ENCODE data around the gene HERPUD2.
"Not testable (repeated sequence)": the region's sequence is repeated elsewhere in the genome, so short reads cannot be mapped to it uniquely, and the experiment has no call there.

Gene HERPUD2

GRCh38 chr7:35712563-35713226 lies 17.8 kb upstream of the HERPUD2 start:
- DNase-seq = no peak

GRCh38 chr7:35707422-35707821 lies 12.5 kb upstream of the HERPUD2 start:
- DNase-seq = no peak

DNA sequence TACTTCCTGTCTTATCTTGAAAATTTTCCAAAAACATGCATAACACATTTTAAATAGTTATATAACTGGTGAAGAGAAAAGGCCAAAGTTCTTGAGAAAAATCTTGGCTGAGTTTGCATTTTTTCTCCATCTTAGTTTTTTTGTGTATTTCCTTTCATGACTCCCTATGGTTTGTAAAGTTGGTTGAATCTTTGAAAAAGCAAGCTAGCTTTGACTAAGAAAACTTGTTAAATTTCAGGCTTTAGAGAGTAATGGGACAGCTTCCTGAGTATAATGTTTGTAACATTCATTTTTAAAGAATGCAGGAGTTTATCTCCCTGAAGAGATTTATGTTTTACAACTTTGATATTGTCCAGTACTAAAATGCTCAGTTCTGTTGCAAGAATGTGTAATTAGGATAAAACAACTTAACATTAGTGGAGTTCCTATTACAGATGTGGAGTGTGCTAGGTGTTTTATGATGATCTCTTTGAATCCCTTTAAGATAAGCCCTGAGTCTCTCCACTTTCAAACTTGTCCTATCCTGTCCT lies 11.1 kb upstream of the HERPUD2 start:
- DNase-seq = no peak

GRCh38 chr7:35704261-35704660 lies 9.3 kb upstream of the HERPUD2 start:
- no peak for DNase-seq

DNA sequence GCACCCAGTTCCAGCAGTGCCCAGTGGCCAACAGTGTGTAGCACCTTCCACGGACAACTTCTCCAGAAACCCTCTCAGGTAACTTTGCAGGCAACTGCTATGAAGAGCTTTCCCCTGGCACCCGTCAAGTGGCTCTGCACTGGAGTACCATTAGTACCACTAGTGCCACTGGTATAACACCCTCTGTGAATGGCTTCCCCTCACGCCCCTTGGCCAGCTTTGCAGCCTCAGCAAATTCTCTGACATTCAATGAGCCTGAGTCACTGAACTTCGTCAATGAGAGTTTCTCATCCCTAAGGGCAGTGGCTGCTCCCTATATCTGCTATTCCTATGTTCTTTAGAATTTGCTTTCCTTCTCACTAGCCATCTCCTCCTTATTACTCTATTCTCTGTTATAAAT lies 7.6 kb upstream of the HERPUD2 start:
- no peak for DNase-seq

DNA sequence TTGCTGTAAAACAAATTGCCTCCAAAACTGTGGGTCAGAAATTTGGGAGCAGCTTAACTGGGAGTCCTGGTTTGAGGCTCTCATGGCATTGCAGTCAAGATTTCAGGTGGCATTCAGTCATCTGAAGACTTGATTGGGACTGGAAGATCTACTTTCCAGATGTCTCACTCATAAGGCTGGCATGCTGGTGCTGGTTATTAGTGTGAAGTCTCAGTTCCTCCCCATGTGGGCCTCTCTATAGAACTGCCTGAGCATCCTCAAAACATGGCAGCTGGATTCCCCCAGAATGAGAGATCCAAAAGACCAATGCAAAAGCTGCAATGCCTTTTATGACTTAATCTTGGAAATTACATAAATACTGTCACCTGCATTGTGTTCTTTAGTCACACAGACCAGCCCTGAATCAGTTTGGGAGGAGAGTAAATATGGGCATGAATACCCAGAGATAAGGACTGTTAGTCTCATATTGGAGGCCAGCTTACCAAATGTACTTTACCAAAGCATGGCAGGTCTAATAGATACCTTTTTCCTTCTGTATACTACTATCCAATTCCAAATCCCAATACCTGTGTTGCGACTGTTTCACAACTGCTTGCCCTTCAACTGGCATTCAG lies 6.5 kb upstream of the HERPUD2 start:
- no peak for DNase-seq

- DNase-seq = no peak
Observed at GRCh38 chr7:35700865-35701264, 5.9 kb upstream of the HERPUD2 start.

DNA sequence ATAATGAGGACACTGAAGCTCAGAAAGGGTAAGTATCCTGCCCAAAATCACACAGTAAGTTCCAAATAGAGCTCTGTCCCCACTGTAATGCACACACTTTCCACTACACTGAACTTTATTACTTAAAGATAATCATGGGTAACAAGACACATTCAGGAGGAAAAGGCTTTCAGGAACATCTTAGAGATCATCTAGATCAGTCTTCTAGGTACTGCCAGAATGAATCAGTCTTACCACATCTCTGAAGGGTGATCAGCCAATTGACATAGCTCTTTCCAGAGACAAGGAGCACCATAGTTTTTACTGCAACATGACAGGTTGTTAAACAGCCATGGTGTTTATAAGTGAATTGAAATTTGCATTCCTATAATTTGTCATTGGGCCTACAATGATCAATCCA lies 5.4 kb upstream of the HERPUD2 start:
- no peak for DNase-seq

GRCh38 chr7:35699796-35700305 lies 4.9 kb upstream of the HERPUD2 start:
- no peak for DNase-seq

DNA sequence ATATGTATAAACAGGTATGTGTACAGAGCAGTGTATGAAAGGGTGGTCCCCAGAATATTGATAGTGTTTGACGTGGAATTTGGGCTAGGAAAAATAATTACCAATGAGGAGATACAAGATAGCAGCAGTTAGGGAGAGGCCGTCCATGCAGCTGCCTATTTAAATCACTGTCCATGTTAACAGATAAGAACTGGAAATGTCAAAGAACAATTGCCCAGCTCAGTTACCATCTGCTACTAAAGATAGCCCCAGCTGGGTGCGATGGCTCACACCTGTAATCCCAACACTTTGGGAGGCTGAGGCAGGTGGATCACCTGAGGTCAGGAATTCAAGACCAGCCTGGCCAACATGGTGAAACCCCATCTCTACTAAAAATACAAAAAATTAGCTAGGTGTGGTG lies 3.4 kb upstream of the HERPUD2 start:
- DNase-seq = not testable (repeated sequence)

DNA sequence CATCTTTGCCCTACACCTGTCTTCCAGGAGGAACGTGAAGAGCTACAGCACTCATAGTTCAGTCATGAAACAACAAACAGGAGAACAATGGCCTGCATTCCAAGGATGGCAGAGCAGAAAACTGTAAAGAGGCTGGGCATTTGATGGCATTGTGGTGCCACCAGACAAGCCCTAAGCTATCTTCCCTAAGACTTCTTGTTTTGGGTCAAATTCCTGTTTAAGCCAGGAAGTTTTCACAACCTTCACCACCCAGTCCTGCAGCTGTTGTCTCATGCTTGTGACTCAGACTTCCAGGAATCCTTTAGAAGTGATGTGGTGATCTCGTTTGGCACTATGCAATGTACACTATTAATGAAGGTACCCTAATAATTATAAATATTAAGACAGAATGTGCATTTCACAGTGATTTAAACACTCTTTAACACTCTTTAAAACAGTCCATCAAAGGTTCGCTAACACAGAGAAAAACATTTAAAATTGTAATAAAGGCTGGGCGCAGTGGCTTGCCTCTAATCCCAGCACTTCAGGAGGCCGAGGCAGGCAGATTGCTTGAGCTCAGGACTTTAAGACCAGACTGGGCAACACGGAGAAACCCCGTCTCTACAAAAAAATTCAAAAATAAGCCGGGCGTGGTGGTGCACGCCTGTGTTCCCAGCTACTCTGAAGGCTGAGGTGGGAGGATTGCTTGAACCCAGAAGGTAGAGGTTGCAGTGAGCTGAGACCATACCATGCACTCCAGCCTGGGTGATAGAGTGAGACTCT lies 2.7 kb upstream of the HERPUD2 start:
- DNase-seq = no peak

DNA sequence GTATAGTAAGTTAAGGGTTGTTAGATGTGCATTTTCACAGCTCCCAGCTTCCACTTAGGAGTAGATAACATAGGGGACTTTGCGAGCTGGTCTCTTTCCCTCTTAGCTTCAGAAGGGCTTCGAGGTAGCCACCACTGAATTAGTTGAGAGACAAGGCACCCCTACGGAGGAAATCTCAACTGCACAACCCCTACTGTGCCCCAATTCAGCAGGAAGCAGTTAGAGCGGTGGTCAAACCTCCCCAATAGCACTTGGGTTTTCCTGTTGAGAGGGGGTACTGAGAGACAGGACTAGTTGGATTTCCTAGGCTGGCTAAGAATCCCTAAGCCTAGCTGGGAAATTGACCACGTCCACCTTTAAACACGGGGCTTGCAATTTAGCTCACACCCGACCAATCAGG lies 1.1 kb upstream of the HERPUD2 start:
- DNase-seq = no peak

DNA sequence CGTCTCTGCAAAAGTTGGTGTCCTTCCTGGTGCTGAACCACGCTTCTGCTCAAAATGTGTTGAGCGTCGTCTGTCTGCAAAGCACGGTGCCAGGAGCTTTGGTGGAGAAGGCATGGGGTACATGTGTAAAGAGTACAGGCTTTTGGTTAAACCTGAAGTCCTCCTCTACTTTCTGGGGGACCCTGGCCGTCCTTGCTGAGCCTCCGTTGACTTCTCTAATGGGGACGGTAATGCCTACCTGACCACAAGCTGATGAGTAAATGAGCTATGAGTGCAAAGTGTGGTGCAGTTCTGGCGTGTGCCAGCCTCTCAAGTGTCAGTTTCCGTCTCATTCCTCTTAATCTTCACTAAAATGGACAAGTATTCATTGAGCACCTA lies 527 bp upstream of the HERPUD2 start:
- DNase-seq = peak; percentile 34

- DNase-seq = peak; percentile 6
Observed at GRCh38 chr7:35694161-35694783, 663 bp downstream of the HERPUD2 start.

GRCh38 chr7:35691827-35692307 lies 3.1 kb downstream of the HERPUD2 start:
- DNase-seq = peak; percentile 43

- DNase-seq = no peak
Observed at GRCh38 chr7:35691366-35691765, 3.6 kb downstream of the HERPUD2 start.

DNA sequence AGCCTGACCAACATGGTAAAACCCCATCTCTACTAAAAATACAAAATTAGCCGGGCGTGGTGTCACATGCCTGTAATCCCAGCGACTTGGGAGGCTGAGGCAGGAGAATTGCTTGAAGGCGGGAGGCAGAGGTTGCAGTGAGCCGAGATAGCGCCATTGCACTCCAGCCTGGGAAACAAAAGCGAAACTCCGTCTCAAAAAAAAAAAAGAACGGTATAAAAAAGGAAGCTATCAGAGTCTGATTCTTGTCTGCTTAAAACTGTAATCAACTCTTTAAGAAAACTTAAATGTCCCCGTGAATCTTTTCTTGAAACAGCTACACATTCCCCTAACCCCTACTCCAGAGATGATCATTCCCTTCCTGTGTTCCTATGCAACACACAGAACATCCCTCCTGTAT lies 4.3 kb downstream of the HERPUD2 start:
- peak; percentile 10 for DNase-seq

DNA sequence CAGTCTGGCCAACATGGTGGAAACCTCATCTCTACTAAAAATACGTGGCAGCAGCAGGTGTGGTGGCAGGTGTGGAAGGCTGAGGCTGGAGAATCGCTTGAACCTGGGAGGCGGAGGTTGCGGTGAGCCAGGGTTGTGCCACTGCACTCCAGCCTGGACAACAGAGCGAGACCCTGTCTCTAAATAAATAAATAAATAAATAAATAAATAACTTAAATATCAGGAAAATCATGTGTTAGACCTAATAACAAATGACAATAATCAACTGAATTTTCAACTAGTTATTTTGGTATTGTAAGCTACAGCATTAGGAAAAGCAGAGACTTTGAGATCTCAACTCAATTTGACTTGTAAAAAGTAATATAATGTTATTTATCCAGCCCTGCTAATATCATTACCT lies 9.2 kb downstream of the HERPUD2 start:
- no peak for DNase-seq

DNA sequence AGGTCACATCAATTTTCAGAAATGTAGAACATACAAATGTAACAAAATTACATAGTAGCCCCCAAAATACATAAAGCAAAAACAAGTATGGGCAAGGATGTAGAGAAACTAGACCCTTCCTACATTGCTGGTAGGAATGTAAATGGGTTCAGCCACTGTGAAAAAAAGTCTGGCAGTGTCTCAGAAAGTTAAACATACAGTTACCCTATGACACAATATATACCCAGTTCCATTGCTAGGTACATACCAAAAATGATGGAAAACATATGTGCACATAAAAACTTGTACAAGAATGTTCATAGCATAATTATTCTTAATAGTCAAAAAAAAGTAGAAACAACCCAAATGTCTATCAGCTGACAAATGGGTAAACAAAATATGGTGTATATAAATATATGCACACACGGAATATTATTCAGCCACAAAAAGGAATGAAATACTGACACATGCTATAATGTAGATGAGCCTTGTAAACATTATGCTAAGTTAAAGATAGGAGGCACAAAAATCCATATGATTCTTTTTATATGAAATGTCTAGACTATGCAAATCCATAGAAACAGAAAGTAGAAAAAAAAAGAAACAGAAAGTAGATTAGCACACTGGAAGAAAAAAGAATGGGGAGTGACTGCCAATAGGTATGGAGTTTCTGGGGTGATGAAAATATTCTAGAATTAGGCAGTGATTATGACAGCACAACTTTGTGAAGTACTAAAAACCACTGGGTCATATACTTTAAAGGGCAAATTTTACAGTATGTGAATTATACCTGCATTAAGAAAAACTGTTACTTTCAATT lies 13.5 kb downstream of the HERPUD2 start:
- no peak for DNase-seq

DNA sequence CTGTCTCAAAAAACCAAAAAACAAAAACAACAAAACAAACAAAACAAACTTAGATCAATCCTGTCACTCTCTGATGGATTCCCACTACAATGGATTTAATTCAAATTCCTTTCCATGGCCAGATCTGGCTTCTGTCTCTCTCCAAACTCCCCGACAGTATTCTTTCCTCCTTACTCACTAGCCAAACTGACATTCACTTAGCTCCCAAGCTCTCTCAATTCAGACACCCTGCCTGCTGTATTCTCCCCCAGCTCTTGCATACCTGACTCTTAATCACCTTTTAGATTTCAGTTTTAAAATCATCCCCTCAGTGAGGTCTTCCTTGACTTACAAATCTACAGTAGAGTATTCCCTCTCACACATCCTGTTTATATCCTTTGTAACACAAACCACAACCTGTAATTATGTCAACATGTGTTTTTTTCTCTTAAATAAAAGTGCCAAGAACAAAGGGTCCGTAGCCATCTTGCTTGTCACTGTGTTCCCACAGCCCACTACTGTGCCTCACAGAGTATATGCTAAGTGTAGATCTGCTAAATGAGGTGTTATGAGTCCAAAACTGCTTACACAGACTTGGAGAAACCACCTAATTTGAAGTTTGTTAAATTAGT lies 14.4 kb downstream of the HERPUD2 start:
- DNase-seq = peak; percentile 10

DNA sequence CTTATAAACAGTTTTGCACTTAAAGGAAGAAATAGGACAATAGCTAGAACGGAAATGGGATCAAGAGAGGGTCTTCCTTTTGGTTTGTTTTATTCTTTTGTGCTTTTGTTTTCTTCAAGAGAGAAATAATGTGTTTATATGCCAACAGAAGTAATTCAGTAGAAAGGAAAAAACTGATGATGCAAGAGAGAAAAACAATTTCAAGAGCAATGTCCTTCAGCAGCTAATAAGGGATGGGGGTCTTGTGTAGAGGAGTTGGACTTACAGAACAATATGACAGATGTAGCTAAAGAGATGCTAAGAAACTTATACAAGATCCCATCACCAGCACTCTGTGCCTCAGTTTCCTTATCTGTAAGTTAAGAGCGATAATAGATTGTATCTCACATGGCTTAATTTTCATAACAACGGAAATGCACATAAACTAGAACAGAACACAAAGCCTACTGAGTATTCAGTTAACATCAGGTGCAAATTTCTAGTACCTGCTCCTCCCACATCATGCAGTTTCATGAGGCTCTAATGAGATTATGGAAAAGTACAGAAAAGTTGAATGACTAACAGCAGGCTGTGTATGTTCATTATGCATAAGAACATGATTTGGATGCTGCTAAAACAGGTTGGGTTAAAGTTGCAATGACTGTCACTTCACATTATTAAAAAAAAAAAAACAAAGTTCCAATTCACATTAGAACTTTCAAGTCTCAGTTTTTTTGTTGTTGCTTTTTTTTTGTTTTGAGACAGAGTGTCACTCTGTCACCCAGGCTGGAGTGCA lies 17.2 kb downstream of the HERPUD2 start:
- DNase-seq = no peak
